ENCODE data around the gene FAM20C.

DNA sequence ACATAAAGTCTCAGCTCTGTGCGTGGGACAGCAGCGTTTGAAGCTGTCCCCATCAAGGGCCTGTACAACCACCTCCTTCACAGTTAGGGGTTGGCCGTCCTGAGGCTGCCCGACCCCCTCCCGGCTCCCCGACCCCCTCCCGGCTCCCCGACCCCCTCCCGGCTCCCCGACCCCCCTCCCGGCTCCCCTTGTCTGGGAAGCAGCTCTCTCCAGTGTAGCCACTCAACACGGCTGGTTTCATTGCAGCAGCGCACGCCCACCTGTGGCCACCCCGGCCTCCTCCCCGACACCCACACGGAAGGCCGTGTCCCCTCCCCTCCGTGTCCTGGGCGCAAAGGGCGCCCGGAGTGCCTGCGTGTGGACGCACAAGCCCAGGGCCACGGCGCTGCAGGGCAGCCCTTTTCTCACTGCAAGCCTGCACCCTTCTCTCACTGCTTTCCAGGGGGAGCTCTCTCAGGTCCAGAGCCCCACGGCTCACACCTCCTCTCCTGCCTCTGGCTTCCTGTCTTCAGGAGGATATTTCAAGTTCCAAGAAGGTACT lies 20.9 kb upstream of the FAM20C start:
- TF ChIP-seq, protein P1, sequence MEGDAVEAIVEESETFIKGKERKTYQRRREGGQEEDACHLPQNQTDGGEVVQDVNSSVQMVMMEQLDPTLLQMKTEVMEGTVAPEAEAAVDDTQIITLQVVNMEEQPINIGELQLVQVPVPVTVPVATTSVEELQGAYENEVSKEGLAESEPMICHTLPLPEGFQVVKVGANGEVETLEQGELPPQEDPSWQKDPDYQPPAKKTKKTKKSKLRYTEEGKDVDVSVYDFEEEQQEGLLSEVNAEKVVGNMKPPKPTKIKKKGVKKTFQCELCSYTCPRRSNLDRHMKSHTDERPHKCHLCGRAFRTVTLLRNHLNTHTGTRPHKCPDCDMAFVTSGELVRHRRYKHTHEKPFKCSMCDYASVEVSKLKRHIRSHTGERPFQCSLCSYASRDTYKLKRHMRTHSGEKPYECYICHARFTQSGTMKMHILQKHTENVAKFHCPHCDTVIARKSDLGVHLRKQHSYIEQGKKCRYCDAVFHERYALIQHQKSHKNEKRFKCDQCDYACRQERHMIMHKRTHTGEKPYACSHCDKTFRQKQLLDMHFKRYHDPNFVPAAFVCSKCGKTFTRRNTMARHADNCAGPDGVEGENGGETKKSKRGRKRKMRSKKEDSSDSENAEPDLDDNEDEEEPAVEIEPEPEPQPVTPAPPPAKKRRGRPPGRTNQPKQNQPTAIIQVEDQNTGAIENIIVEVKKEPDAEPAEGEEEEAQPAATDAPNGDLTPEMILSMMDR (conservative IDR thresholded peaks at IDR 0.05; ENCODE audit: low read depth, low read length), result no peak
- TF ChIP-seq EZH2phosphoT487 (IDR thresholded peaks at IDR 0.05; ENCODE audit: borderline replicate concordance, low read length), result no peak

Data from PC-3 (cell line).